GM12801 (cell line): Measurements from ENCODE around the gene SPINK13.

Experiments
- TF ChIP-seq, protein P1 (sequence below): IDR thresholded peaks from one replicate; pipeline ENCODE4 v1.5.1; 2011; ENCODE audit warnings: control low read depth; ENCODE audit not compliant: insufficient read length; ENCODE audit errors: extremely low read depth

Gene SPINK13

DNA sequence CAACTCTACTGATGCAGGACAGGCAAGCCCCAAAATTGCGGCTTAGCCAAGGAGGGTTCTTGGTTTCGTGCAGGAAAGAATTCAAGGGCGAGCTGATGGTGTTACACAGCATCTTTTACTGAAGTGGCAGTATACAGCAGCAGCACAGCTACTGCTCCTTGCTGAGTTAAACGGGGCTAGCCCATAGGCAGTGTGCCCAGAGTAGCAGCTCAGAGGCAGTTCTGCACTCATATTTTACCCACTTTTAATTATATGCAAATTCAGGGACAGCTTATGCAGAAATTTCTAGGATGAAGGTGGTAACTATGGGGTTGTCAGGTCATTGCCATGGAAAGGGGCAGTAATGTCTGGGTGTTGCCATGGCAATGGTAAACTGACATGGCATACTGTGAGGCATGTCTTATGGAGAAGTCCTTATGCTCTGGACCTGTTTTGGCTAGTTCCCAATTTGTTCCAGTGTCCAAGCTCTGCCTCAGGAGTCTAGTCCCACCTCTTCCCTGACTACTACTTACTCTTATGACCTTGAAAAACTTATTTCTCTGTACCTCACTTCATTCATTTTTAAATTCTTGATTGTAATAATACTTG is 64.8 kb downstream of the SPINK13 start:
- TF ChIP-seq, protein P1, sequence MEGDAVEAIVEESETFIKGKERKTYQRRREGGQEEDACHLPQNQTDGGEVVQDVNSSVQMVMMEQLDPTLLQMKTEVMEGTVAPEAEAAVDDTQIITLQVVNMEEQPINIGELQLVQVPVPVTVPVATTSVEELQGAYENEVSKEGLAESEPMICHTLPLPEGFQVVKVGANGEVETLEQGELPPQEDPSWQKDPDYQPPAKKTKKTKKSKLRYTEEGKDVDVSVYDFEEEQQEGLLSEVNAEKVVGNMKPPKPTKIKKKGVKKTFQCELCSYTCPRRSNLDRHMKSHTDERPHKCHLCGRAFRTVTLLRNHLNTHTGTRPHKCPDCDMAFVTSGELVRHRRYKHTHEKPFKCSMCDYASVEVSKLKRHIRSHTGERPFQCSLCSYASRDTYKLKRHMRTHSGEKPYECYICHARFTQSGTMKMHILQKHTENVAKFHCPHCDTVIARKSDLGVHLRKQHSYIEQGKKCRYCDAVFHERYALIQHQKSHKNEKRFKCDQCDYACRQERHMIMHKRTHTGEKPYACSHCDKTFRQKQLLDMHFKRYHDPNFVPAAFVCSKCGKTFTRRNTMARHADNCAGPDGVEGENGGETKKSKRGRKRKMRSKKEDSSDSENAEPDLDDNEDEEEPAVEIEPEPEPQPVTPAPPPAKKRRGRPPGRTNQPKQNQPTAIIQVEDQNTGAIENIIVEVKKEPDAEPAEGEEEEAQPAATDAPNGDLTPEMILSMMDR = no peak

DNA sequence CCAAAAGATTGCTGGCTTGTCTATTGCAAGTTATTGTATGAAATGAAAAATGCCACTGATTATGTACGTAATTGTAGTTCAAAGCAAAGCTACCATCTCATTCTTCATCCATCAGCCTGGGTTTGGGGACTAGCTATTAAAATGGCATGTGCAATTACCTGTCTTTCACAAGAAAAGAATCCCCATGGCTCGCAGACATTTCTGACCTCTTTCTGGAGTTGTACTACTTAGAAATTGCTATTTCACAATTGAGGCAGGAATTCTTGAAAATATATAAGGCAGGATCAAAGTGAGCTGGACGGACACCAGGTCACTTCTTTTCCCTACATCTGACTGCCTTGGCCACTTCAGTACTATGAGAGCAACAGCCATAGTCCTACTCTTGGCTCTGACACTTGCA is 66.7 kb downstream of the SPINK13 start, which contains the start of gene SPINK9:
SPINK9 (plus strand) TSS at position 301 of the 400 bp plus-strand sequence; CDS start at position 356, 55 bp downstream.
- TF ChIP-seq, protein P1 = no peak
